HuH-7 (cell line): ENCODE data around the gene PHF20.
A peak's percentile ranks its signal among the peaks of the same experiment; 100 is the strongest.
"Not testable (repeated sequence)": the region's sequence is repeated elsewhere in the genome, so short reads cannot be mapped to it uniquely, and the experiment has no call there.

Source experiments
- DNase-seq: peaks from one replicate; pipeline ENCODE4 v3.0.0; 2011; ENCODE audit warnings: low spot score

Gene PHF20

DNA sequence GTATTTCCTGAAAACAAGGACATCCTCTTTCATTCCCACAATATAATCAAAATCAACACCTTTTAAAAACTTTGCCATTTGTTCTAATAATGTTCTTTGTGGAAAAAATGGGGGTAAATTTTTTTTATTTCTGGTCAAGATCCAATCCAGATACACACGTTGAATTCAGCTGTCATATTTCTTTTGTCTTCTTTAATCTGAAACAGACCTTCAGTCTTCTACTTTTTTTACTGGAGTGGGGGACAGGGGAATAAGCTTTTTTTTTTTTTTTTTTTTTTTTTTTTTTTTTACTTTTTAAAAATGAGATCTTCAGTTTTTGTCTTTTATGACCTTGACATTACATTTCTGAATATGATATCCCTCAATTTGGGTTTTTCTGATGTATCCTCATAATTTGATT lies 113.4 kb downstream of the PHF20 start:
- DNase-seq = no peak

DNA sequence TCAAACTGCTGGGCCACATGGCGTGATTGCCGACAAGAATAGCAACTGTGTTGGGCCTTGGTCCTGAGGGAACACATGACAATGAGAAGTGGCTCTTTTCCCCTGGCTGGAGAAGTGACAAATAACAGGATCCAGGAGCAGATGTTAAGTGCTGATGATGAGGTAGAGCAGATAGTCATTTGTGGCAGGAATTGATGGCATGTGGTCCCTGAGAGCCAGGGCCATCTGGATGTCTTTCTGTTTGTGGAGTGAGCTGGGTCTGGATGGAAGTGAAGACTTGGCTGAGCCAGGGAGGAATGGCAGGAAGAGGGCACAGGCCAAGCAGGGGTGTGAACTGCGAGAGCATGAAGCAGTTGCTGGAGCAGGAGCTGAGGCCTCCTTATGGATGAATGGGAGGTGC lies 114.7 kb downstream of the PHF20 start:
- DNase-seq = no peak

DNA sequence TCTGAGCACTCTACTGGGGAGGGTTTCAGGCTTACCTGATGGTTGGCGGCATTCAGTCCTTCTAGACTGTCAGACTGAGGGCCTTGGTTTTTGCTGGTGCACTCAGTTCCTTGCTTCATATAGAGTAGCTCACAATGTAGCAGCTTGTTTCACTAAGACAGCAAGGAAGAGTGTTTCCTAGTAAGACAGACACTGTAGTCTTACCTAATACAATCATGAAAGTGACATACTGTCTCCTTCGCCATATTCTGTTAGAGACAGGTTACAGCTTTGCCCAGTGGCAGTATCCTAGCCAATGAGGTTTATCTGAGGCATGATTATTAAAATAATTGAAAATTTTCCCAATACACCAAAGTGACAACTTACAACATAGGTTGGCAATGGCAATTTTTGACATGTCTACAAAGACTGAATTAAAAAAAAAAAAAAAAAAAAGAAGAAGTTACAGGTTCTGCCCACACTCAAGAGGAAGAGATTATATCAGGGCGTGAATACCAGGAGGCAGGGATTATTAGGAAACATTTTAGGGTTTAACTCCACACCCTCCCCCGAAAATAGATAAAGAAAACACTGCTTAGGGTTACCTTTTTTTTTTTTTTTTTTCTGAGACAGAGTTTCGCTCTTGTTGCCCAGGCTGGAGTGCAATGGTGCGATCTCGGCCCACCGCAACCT lies 115.7 kb downstream of the PHF20 start:
- DNase-seq = no peak

DNA sequence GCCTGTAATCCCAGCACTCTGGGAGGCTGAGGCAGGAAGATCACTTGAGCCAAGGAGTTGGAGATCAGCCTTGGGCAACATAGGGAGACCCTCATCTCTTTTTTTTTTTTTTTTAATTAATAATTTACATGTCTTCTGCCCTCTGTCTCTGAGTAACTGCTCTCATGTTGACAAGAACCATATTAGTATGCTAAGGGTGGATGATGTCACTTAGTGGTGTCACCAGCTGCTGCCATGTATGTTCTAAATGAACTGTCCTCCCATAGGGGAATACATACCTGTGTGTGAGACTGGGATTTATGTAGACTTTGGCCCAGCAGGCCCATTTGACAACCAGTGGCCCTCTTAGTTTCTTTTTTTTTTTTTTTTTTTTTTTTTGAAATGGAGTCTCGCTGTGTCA lies 116.8 kb downstream of the PHF20 start:
- no peak for DNase-seq

DNA sequence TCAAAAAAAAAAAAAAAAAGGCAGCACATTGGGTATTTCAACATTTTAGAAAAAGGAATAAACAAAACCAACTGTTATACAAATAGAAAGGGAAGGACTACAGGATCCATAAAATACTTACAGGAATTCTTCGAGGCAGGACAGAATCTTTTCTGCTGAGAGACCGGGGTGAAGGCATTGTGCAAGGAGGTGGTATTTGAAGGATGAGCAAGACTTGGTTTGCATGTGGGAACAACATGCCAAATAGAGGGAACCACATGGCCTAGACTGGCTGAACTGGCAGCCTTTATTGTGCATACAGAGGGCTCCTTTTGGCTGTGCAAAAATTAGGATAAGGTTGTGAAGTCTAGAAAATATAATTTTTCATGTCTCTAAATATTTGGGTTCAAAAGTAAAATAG lies 119.6 kb downstream of the PHF20 start:
- no peak for DNase-seq

DNA sequence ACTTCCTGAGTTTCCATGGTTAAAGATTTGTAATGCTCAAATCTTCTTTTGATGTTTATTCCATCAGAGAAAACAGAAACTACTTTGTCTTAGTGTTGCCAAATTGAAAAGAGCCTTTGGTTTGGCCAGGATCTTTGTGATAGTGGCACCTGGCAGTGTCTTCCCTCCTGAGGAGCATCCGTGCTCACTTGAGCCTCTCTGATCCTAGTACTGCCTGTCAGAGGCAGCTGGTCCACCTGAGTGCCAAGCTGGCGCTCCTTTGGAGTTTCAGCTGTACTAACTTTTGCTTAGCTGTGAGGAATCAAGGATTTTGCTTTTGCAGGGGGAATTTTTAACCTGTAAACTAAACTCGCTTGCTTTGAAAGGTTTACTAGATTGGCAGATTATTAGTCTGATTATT lies 121.1 kb downstream of the PHF20 start:
- DNase-seq = no peak

DNA sequence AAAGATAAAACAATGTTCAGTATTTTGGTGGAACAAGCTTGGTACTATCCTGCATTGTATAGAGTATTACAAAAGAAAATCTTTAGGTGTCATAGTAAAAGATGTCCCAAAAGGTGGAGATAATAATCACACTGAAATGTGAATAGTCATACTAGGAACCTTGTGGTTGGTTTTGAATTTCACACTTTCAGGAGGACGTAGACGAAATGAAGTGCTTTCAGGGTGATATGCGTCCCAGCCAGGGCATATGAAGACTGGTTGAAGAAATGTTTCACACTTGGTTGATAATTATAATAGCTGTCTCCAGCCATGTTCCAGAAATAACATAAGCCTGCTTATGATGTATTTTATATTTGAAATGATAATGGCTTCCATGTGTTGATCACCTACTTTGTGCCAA lies 122.1 kb downstream of the PHF20 start:
- DNase-seq = no peak

DNA sequence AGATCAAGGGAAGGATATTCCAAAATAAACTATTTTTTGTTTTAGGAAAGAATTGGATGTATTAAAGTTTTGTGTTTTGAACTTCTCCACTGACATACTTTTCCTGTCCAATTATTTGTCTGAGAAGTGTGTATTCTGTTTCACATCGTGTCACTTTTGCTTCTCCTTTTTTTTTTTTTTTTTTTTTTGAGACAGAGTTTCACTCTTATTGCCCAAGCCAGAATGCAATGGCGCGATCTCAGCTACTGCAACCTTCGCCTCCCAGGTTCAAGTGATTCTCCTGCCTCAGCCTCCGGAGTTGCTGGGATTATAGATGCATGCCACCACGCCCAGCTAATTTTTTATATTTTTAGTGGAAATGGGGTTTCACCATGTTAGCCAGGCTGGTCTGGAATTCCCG lies 123.7 kb downstream of the PHF20 start:
- DNase-seq = not testable (repeated sequence)

DNA sequence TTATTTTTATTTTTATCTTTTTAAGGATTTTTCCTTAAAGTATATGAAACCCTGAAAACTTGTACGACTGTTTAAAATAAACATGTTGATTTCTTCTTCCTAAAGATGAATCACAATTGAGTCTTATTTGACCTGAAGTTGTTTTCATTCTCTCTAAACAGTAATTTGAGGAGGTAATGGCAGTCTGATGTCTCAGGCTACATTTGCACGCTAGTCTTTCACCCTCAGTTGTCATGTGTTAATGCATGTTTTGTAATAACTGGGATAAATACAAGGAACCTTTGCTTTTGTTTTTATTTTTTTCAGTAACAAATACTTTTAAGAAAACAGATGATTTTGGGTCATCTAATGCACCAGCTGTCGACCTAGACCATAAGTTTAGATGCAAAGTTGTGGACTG lies 127.2 kb downstream of the PHF20 start:
- no peak for DNase-seq

DNA sequence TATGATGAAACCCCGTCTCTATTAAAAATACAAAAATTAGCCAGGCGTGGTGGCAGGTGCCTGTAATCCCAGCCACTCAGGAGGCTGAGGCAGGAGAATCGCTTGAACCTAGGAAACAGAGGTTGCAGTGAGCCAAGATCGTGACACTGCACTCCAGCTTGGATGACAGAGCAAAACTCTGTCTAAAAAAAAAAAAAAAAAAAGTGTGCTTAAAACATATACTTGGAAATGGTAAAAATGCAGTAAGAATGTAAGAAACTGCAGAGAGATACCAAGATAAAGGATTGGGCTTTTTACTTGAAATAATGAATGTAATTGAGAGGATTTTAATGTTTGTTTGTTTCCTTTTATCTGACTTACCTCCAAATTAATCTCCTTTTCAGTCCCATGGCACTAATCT lies 129.4 kb downstream of the PHF20 start:
- DNase-seq = not testable (repeated sequence)

DNA sequence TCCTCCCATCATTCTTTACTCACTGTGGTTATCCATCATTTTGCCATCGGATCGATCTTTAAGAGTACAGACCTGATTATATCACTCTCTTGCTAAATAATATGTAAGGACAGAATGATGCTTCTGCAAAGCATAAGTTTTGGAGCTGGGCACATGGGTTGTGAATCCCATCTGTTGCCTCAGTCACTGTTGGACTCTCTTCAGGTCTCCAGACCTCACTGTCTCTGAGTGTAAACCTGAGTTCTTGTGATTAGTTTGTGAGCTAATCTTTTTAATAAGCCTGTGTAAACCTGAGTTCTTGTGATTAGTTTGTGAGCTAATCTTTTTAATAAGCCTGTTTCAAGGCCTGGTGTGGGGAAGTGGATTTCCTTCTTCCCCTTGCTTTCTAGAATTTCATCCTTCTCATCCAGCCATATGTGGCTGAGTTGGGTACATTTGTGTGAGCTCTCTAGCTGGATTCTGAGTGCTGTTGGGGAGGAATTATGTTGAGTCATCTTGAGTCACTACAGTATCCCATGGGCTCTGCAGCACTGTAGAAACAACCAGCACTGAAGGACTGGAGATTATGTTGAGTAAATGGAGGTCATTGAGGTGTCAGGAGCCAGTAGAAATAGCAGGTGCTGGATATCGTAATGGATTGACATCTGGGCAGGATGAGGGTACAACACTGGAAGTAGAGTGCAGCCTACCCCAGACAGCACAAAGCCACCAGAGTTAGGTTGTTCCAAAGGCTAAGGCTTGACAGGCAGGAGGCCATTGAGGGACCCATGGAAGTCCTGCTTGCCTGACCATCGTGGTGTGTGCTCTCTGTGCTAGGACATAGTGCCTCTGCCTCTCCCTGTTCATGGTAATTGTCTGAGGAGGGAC lies 130.1 kb downstream of the PHF20 start:
- no peak for DNase-seq

DNA sequence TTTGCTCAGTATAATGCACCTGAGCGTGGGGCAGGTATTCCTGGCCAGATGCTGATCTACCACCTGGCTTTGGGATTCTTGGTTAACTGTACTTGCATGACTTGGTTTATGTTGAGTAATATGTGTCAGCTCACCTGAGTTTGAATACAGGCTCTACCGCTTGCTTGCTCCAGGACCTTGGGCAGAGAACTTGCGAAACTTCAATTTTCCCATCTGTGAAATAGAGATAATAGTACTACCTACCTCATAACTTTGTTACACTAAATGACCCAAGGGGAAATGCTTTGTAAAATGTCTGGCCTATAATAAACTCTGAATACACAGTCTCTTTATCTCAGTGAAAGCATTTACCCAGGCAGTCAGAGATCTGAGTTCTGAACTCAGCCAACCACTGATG lies 130.7 kb downstream of the PHF20 start:
- DNase-seq = peak; percentile 36

DNA sequence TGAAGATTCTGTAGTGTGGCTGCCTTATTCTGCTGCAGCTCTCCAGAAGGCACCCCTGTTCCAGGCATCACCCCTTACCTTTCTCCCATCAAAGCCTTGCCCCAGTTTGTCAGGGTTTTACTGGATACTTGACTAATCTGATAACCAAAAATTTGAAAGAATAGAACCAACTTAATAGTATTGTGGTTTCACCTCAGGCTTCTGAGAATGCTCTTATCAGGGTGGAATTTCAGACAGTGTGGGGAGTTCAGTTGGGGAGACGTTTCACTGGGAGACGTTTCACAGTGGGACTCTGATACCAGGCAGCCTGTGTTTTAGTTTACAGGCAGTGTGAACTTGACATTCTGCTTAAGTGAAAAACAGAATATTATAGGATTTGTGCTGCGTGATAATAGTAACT lies 132.0 kb downstream of the PHF20 start:
- DNase-seq = no peak

DNA sequence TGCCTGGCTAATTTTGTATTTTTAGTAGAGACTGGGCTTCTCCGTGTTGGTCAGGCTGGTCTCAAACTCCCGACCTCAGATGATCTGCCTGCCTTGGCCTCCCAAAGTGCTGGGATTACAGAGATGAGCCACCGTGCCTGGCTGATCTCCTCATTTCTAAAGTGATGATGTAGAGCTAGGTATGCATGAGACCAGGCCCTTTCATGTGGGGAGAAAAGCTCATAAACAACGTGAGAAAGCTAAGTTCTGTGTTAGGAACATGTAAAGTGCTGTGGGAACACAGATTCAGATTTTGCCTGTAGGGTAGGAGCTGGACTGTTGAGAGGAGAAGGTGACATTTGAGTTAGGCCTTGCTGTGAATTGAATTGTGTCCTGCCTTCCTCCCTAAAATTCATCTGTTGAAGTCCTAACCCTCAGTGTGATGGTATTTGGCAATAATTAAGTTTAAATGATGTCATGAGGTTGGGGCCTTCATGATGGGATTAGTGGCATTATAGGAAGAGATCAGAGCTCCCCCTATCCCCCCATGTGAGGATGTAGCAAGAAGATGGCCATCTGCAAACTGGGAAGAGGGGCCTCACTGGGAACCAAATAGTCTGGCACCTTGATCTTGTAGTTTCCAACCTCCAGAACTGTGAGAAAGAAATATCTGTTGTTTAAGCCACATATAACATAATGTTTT lies 133.3 kb downstream of the PHF20 start:
- DNase-seq = no peak

DNA sequence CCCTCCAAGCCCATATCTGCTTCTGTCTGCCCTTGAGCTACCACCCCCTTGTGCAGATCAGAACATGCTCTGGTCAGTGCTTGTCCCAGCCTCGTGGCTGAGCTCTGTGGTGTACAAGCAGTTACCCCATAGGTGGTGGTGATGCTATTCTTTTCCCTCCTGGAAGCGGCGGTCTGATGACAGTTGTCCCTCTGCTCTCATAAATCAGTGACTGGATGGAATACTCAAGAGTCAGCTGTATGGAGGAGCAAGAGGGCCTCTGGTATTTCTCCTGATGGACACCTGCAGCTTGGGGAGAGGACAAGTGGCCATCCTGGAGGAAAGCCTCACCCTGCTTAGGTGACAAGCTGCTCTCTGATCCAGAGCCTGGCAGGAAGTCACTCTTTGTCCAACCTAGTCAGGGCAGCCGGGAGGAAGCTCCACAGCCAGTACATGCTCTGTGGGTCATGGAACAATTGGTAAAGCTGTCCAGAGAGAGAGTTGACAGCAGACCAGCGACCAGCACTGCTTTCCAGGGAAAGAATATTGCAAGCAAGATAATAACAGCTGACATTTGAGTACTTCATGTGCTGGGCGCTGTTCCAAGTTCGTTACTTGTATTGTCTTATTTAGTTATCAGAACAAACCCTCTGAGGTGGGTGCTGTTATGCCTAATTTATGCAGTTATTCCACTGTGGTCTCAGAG lies 135.3 kb downstream of the PHF20 start:
- no peak for DNase-seq

DNA sequence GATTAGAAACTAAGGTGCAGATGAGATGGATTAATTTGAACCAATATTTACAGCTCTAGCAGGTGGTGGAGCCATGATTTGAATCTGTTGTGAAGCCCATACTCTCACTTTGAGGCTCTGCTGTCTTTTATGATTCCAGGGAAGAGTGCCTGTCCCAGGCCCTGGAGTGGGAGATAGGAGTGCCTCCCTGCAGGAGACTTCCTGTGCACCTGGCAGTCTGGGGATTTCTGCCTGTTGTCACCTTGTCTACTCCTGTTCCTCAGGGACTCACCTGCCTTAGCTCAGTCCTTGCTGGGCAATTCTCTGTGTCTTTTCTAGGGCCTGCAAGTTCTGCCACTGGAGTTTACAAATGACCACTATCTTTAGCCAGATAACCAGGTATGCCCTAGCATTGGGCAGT lies 136.2 kb downstream of the PHF20 start:
- no peak for DNase-seq

DNA sequence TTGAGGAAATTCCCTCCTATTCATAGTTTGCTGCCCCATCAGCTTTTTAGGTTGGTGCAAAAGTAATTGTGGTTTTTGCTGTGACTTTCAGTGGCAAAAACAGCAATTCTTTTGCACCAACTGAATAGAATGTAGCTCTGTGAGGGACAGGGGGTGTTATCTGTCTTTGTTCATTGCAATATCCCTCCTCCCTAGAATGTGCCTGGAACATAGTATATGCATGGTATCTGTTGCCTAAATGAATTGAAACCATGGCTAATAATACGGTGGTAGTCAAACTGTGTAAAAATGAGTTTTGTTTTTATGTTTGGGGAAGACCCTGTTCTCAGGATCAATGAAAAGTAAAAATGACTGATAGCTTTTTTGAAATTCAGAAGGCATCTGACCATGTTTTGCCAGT lies 137.4 kb downstream of the PHF20 start:
- no peak for DNase-seq

DNA sequence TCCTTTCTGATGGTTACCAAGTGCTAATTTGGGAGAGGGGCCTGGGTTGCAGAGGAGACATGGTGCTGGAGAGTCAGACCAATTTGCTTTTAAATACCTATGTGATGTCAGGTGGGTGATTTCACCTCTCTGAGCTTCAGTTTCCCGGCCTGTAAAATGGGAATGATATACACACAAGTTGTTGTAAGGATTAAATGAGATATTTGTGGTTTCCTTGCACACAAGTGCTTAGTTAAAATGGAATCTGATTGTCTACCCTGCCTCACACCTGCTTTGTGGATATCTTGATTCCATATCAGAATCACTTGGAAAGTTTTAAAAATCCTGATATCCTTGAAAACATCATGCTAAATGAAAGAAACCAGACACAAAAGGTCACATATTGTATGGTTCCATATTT lies 138.0 kb downstream of the PHF20 start:
- DNase-seq = no peak

DNA sequence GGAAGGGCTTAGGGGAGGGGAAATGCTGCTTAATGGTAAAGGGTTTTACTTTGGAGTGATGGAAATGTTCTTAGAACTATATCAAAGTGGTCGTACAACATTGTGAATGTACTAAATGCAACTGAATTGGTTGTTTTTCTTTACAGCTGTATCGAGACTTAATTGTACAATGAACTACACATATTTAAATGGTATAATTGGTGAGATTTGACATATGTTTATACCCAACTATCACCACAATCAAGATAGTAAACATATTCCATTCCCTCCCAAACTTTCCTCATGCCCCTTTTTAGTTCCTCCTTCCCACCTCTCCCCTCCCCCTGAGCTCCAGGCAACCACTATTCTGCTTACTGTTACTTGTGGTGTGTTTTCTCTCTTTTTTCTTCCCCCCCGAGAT lies 138.4 kb downstream of the PHF20 start:
- DNase-seq = no peak

DNA sequence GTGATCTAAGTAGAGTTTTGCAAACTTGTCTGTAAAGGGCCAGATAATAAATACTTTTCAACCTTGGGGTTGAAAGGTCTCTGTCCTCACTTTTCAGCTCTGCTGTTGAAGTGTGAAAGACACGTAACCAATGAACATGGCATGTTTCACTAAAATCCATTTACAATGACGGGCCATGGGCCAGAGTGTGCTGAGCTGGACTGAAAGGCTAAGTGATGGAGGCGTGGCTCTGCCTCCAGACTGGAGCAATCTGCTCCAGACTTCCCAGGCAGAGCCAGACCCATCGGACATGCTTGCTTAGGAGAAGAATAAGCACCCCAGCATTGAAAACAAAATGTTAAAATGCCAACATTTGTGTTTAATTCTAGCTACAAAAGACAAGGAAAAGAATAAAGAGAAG lies 141.1 kb downstream of the PHF20 start:
- DNase-seq = no peak

DNA sequence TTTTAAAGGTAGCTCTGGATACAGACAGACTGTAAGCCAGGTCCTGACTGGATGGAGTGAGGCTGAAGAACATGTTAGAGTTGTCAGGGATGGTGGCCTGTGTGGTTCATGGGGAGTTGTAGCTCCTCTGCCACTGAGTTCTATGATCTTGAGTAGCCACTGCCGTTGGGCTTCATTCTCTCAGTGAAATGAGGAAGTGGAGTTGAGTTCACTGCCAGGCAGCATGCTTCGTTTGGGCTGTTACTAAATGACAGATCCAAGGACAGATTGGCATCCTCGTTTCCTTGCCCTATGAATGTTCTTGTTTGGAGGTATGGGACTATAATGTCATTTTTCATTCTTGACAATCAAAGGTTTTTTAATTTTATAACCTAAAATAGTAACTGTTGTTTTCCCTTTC lies 145.3 kb downstream of the PHF20 start:
- DNase-seq = no peak

DNA sequence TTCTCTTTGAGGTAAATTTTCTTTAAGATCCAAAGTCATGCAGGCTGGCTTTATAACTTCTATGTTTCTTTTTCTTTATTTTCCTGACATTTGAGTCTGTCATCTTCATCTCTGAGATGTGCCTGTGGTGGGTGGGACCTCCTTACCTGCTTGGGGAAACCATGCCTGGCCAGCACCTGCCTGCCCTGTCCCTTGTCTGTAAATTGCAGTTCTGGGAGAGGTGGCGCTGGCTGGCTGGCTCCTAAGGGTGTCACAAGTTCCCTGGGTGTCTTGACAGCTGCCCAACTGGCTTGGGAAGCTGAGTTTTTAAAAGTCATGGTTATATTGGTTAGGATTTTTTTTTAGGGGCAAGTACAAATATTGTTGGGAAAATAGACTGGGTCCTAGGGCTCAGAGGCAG lies 146.2 kb downstream of the PHF20 start:
- DNase-seq = no peak

DNA sequence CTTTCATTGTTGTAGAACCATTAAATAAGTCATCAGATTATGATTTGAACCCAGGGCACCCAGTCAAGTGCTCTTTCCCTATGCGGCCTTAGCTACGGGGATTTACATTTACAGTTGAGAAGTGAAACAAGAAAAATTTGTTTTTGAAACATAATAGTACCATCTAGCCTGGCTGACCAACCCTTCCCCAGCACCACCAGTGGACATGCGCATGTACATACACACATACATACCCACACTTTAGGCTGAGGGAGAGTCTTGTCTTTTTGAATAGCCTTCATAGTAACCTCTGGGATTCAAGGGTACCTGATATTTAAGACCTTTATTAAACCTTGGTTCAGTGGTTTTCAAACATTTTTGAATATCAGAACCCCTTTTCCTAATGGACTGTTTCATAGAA lies 148.7 kb downstream of the PHF20 start:
- no peak for DNase-seq
